WTC11 (cell line): ENCODE data around the gene TAF15. TPM values are rescaled to one million over a fixed set of nuclear protein-coding genes. Genes with fewer than 3 reads are reported as not detected.

Experiments
- ATAC-seq: fragments of 200-7000 bp; cut with Tn5 transposase; 2 replicates; pipeline ENCODE4 v1.10.0; 2021; ENCODE audit warnings: mild to moderate bottlenecking, moderate library complexity
- CTCF ChIA-PET: fragments of 300-600 bp; sonication (Branson Sonifier 250); formaldehyde crosslinking; loops from one replicate; lab custom pipeline; 2021; ENCODE audit warnings: antibody characterized with exemption; lab: Charles Lee
- POLR2A ChIA-PET: fragments of 350-600 bp; sonication (Branson Sonifier 250); formaldehyde crosslinking; loops from one replicate; lab custom pipeline; 2021; ENCODE audit warnings: antibody characterized with exemption; lab: Charles Lee
- DNase-seq: peaks from one replicate; pipeline ENCODE4 v3.0.0; 2021; ENCODE audit warnings: low spot score
- H3K27ac Mint-ChIP-seq: 2 replicates; pipeline ENCODE4 v1.8.0; 2021; ENCODE audit warnings: mixed read lengths
- H3K27me3 Mint-ChIP-seq: 2 replicates; pipeline ENCODE4 v1.8.0; 2021; ENCODE audit warnings: low read depth, mild to moderate bottlenecking, moderate library complexity, mixed read lengths
- H3K36me3 Mint-ChIP-seq: 2 replicates; pipeline ENCODE4 v1.8.0; 2021; ENCODE audit warnings: mixed read lengths
- H3K4me1 Mint-ChIP-seq: 2 replicates; pipeline ENCODE4 v1.8.0; 2022; ENCODE audit warnings: mixed read lengths
- H3K4me3 Mint-ChIP-seq: 2 replicates; pipeline ENCODE4 v1.8.0; 2021; ENCODE audit warnings: mild to moderate bottlenecking, moderate library complexity, mixed read lengths
- H3K9me3 Mint-ChIP-seq: 2 replicates; pipeline ENCODE4 v1.8.0; 2021; ENCODE audit warnings: mixed read lengths
- ELF4 ChIP-seq: sonication (generic); formaldehyde crosslinking; IDR thresholded peaks from 2 replicates; pipeline ENCODE4 v1.8.1; 2022; ENCODE audit warnings: low read depth, mild to moderate bottlenecking, moderate library complexity, missing genetic modification reagents
- EMX1 ChIP-seq: fragments of 250-450 bp; sonication (Bioruptor Pico); IDR thresholded peaks from 2 replicates; pipeline ENCODE4 v1.8.0; 2021; ENCODE audit warnings: mild to moderate bottlenecking
- FOXJ3 ChIP-seq: sonication (generic); formaldehyde crosslinking; IDR thresholded peaks from 2 replicates; pipeline ENCODE4 v1.9.0; 2021; ENCODE audit warnings: missing genetic modification reagents, mild to moderate bottlenecking, borderline replicate concordance
- FOXP1 ChIP-seq: sonication (generic); formaldehyde crosslinking; IDR thresholded peaks from 2 replicates; pipeline ENCODE4 v1.8.0; 2022; ENCODE audit warnings: missing genetic modification reagents, mild to moderate bottlenecking, moderate library complexity, borderline replicate concordance
- GABPB1 ChIP-seq: sonication (generic); formaldehyde crosslinking; IDR thresholded peaks from 2 replicates; pipeline ENCODE4 v1.8.1; 2023; ENCODE audit warnings: mild to moderate bottlenecking, missing genetic modification reagents
- IRF2 ChIP-seq: sonication (generic); formaldehyde crosslinking; IDR thresholded peaks from 2 replicates; pipeline ENCODE4 v1.8.0; 2022; ENCODE audit warnings: low read depth, missing genetic modification reagents, borderline replicate concordance
- JUN ChIP-seq: sonication (generic); formaldehyde crosslinking; IDR thresholded peaks from 2 replicates; pipeline ENCODE4 v1.8.0; 2023; ENCODE audit warnings: mild to moderate bottlenecking, missing genetic modification reagents
- OVOL2 ChIP-seq: fragments of 250-450 bp; sonication (Bioruptor Pico); IDR thresholded peaks from 2 replicates; pipeline ENCODE4 v1.9.0; 2021; ENCODE audit warnings: mild to moderate bottlenecking, borderline replicate concordance
- RELA ChIP-seq: sonication (generic); formaldehyde crosslinking; IDR thresholded peaks from 2 replicates; pipeline ENCODE4 v1.8.1; 2022; ENCODE audit warnings: missing genetic modification reagents, mild to moderate bottlenecking, borderline replicate concordance
- SP1 ChIP-seq: sonication (generic); formaldehyde crosslinking; conservative IDR thresholded peaks from 2 replicates; pipeline ENCODE4 v1.8.1; 2022; ENCODE audit warnings: missing genetic modification reagents
- TP53 ChIP-seq: sonication (generic); formaldehyde crosslinking; IDR thresholded peaks from 2 replicates; pipeline ENCODE4 v1.8.1; 2023; ENCODE audit warnings: mild to moderate bottlenecking, missing genetic modification reagents
- ZBTB21 ChIP-seq: sonication (generic); formaldehyde crosslinking; IDR thresholded peaks from 2 replicates; pipeline ENCODE4 v1.8.1; 2023; ENCODE audit warnings: mild to moderate bottlenecking, missing genetic modification reagents, borderline replicate concordance
- ZNF121 ChIP-seq: sonication (generic); formaldehyde crosslinking; IDR thresholded peaks from 2 replicates; pipeline ENCODE4 v1.8.0; 2023; ENCODE audit warnings: missing genetic modification reagents
- ZNF263 ChIP-seq: sonication (generic); formaldehyde crosslinking; IDR thresholded peaks from 2 replicates; pipeline ENCODE4 v1.8.1; 2022; ENCODE audit warnings: low read depth, mild to moderate bottlenecking, moderate library complexity, missing genetic modification reagents
- ZNF396 ChIP-seq: fragments of 250-450 bp; sonication (Bioruptor Pico); IDR thresholded peaks from 2 replicates; pipeline ENCODE4 v1.8.0; 2021; ENCODE audit warnings: mild to moderate bottlenecking, moderate library complexity, borderline replicate concordance
- ZNF512 ChIP-seq: sonication (generic); formaldehyde crosslinking; IDR thresholded peaks from 2 replicates; pipeline ENCODE4 v1.8.1; 2022; ENCODE audit warnings: missing genetic modification reagents, borderline replicate concordance
- ZNF671 ChIP-seq: fragments of 250-450 bp; sonication (Bioruptor Pico); IDR thresholded peaks from 2 replicates; pipeline ENCODE4 v1.8.0; 2021; ENCODE audit warnings: mild to moderate bottlenecking
- total RNA-seq: library from RNA; stranded (reverse); gene quantifications from 3 replicates; pipeline ENCODE4 v1.2.3, GENCODE V29; 2021
- TF ChIP-seq, protein P1 (sequence below): sonication (generic); formaldehyde crosslinking; IDR thresholded peaks from 2 replicates; pipeline ENCODE4 v1.8.0; 2022; ENCODE audit warnings: mild to moderate bottlenecking, missing genetic modification reagents
- TF ChIP-seq, protein P2 (sequence below): sonication (generic); formaldehyde crosslinking; IDR thresholded peaks from 2 replicates; pipeline ENCODE4 v1.8.1; 2023; ENCODE audit warnings: mild to moderate bottlenecking, missing genetic modification reagents, moderate library complexity
- TF ChIP-seq, protein P3 (sequence below): fragments of 250-450 bp; sonication (Bioruptor Pico); IDR thresholded peaks from 2 replicates; pipeline ENCODE4 v1.9.0; 2021; ENCODE audit warnings: moderate library complexity, mild to moderate bottlenecking, inconsistent platforms, borderline replicate concordance
- TF ChIP-seq, protein P4 (sequence below): fragments of 250-450 bp; sonication (Bioruptor Pico); IDR thresholded peaks from 2 replicates; pipeline ENCODE4 v1.9.0; 2021; ENCODE audit warnings: mild to moderate bottlenecking, borderline replicate concordance

Gene TAF15
- total RNA-seq, 1 experiment from 2014 or later, result 273 TPM

DNA sequence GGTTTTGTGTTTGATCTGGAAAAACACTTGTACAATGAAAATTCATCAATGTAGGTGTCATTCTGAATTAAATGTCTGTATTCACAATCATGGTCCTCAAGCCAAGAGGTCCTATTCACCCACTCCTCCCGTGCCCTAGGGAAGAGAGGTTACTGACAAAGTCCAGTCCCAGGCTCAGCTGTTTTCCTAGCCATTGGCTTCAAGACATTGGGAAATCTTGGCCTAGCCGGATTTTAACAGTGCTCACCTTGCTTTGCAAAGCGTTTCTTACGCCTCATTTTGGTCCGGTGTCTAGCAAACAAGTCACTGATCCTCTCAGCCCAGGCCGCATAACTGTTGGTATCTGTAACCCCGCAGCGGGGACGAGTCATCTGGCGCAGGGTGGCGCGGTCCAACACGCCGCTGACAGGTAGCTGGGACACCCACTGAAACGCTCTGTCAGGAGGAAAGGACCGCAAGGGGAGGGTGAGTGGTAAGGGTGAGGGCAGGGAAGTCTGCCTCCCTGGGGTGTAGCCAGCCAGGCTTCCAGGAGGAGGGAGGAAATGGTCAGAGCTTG lies 30.6 kb upstream of the TAF15 start:
- no peak for TF ChIP-seq ZNF263 (CRISPR knock-in tag)
- no peak for TF ChIP-seq SP1 (CRISPR knock-in tag)

GRCh38 chr17:35780950-35781349 lies 28.3 kb upstream of the TAF15 start:
- CTCF ChIA-PET, result interaction anchor here (0.9 to 5.3 kb wide), 7 partner anchors 10 to 33 kb away, joined by 3 to 38 read pairs (median 3); partner anchors contain the start of gene TAF15
- Mint-ChIP-seq H3K27me3 (no peaks in the 10 kb centered on the region; the same call in 1 of the 2 replicates), H3K36me3 (no peaks in the 10 kb centered on the region)
- ATAC-seq, result no peak
- TF ChIP-seq, protein P1, sequence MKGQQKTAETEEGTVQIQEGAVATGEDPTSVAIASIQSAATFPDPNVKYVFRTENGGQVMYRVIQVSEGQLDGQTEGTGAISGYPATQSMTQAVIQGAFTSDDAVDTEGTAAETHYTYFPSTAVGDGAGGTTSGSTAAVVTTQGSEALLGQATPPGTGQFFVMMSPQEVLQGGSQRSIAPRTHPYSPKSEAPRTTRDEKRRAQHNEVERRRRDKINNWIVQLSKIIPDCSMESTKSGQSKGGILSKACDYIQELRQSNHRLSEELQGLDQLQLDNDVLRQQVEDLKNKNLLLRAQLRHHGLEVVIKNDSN, result no peak
- TF ChIP-seq IRF2 (CRISPR knock-in tag), result no peak
- TF ChIP-seq TP53, result no peak
- TF ChIP-seq JUN (CRISPR knock-in tag), result no peak
- TF ChIP-seq, protein P2, sequence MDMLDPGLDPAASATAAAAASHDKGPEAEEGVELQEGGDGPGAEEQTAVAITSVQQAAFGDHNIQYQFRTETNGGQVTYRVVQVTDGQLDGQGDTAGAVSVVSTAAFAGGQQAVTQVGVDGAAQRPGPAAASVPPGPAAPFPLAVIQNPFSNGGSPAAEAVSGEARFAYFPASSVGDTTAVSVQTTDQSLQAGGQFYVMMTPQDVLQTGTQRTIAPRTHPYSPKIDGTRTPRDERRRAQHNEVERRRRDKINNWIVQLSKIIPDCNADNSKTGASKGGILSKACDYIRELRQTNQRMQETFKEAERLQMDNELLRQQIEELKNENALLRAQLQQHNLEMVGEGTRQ, result no peak
- no peak for TF ChIP-seq OVOL2 (CRISPR knock-in tag)
- TF ChIP-seq, all 79 proteins: peak for 0
- Mint-ChIP-seq H3K9me3 (no peaks in the 10 kb centered on the region), H3K4me1 (no peaks in the 10 kb centered on the region), H3K27ac (no peak overlapping the region), H3K4me3 (no peak overlapping the region)
- POLR2A ChIA-PET, result no interaction called here
- DNase-seq, result no peak

More for the DNA sequence above, 30.6 kb upstream of the TAF15 start:
- no peak for ATAC-seq
- ChIA-PET POLR2A (no interaction called here), CTCF (interaction anchor here (1.7 to 5.3 kb wide), 2 partner anchors 14 to 16 kb away, joined by 4 to 38 read pairs; no protein-coding TSS in a partner anchor)
- DNase-seq, result no peak
- H3K27me3 Mint-ChIP-seq, result no peaks in the 10 kb centered on the region; the same call in 1 of the 2 replicates
- peaks cover 18% of the 10 kb centered on the region for H3K4me1 Mint-ChIP-seq
- H3K27ac Mint-ChIP-seq, result no peak overlapping the region
- no peak overlapping the region for H3K4me3 Mint-ChIP-seq
- no peaks in the 10 kb centered on the region for H3K36me3 Mint-ChIP-seq
- H3K9me3 Mint-ChIP-seq, result no peaks in the 10 kb centered on the region

DNA sequence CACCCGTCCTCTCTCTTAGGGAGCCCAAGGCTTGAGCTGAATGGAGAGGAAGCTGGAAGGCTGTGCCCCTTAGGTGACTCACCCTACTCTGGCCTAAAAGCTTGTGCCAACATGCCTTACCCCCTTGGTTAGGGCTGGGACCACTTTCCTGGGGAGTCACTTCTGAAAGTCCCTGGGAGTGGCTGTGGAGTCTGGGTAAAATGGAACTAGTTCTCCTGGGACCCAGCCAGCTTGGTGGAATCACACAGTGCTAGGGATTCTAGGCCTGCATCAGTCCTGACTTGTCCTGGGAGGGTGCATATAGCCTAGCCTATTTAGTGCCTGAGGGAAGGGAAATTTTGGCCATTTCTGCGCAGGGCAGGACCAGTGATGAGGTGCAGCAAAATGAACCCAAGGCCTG lies 24.4 kb upstream of the TAF15 start:
- ATAC-seq, result no peak
- Mint-ChIP-seq H3K4me1 (no peaks in the 10 kb centered on the region), H3K9me3 (no peaks in the 10 kb centered on the region), H3K36me3 (no peaks in the 10 kb centered on the region), H3K27me3 (no peaks in the 10 kb centered on the region; the same call in none of the 2 replicates), H3K27ac (no peak overlapping the region), H3K4me3 (no peak overlapping the region)
- no peak for DNase-seq
- POLR2A ChIA-PET, result interaction anchor here (1.5 kb wide), 1 partner anchor 24 kb away, joined by 4 read pairs; the partner anchor contains the start of gene TAF15
- CTCF ChIA-PET, result interaction anchor here (0.6 to 2.0 kb wide), 6 partner anchors 18 to 197 kb away, joined by 3 to 8 read pairs (median 4); partner anchors contain the start of gene TAF15
- TF ChIP-seq RELA (CRISPR knock-in tag) (no peak), FOXJ3 (CRISPR knock-in tag) (no peak), ZNF512 (CRISPR knock-in tag) (no peak), EMX1 (CRISPR knock-in tag) (no peak), FOXP1 (no peak), ZBTB21 (CRISPR knock-in tag) (no peak), ZNF396 (CRISPR knock-in tag) (no peak), ZNF121 (CRISPR knock-in tag) (no peak), OVOL2 (CRISPR knock-in tag) (no peak), ZNF263 (CRISPR knock-in tag) (no peak), ZNF671 (CRISPR knock-in tag) (no peak), GABPB1 (CRISPR knock-in tag) (no peak), ELF4 (CRISPR knock-in tag) (no peak)
- TF ChIP-seq, protein P3, sequence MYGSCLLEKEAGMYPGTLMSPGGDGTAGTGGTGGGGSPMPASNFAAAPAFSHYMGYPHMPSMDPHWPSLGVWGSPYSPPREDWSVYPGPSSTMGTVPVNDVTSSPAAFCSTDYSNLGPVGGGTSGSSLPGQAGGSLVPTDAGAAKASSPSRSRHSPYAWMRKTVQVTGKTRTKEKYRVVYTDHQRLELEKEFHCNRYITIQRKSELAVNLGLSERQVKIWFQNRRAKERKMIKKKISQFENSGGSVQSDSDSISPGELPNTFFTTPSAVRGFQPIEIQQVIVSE, result no peak
- TF ChIP-seq, protein P4, sequence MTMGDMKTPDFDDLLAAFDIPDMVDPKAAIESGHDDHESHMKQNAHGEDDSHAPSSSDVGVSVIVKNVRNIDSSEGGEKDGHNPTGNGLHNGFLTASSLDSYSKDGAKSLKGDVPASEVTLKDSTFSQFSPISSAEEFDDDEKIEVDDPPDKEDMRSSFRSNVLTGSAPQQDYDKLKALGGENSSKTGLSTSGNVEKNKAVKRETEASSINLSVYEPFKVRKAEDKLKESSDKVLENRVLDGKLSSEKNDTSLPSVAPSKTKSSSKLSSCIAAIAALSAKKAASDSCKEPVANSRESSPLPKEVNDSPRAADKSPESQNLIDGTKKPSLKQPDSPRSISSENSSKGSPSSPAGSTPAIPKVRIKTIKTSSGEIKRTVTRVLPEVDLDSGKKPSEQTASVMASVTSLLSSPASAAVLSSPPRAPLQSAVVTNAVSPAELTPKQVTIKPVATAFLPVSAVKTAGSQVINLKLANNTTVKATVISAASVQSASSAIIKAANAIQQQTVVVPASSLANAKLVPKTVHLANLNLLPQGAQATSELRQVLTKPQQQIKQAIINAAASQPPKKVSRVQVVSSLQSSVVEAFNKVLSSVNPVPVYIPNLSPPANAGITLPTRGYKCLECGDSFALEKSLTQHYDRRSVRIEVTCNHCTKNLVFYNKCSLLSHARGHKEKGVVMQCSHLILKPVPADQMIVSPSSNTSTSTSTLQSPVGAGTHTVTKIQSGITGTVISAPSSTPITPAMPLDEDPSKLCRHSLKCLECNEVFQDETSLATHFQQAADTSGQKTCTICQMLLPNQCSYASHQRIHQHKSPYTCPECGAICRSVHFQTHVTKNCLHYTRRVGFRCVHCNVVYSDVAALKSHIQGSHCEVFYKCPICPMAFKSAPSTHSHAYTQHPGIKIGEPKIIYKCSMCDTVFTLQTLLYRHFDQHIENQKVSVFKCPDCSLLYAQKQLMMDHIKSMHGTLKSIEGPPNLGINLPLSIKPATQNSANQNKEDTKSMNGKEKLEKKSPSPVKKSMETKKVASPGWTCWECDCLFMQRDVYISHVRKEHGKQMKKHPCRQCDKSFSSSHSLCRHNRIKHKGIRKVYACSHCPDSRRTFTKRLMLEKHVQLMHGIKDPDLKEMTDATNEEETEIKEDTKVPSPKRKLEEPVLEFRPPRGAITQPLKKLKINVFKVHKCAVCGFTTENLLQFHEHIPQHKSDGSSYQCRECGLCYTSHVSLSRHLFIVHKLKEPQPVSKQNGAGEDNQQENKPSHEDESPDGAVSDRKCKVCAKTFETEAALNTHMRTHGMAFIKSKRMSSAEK (CRISPR knock-in tag), result no peak
- TF ChIP-seq, protein P1, result no peak
